Daoy (cell line): Measurements from ENCODE around the gene AGBL1. TPM values are rescaled to one million over a fixed set of nuclear protein-coding genes. Genes with fewer than 3 reads are reported as not detected.
"Not testable (repeated sequence)": the region's sequence is repeated elsewhere in the genome, so short reads cannot be mapped to it uniquely, and the experiment has no call there.

Experiments
- DNase-seq: peaks from one replicate; pipeline ENCODE4 v3.0.0-alpha.2; 2015; ENCODE audit warnings: low read depth
- total RNA-seq: library from RNA; depleted of rRNA; stranded (reverse); fragments of >200 nt; shearing (Covaris generic); gene quantifications from 2 replicates; pipeline ENCODE4 v1.2.3, GENCODE V29; 2014

AGBL1 gene
- total RNA-seq, 1 experiment from 2014 or later: not detected

GRCh38 chr15:86399041-86399954 is 319.6 kb downstream of the AGBL1 start:
- no peak for DNase-seq

- DNase-seq: no peak
Measured at GRCh38 chr15:86403221-86403620, 323.6 kb downstream of the AGBL1 start.

- DNase-seq: no peak
Measured at GRCh38 chr15:86403914-86404583, 324.4 kb downstream of the AGBL1 start.

GRCh38 chr15:86408261-86408660 is 328.6 kb downstream of the AGBL1 start:
- DNase-seq: no peak

- no peak for DNase-seq
Measured at GRCh38 chr15:86411916-86412315, 332.2 kb downstream of the AGBL1 start.

DNA sequence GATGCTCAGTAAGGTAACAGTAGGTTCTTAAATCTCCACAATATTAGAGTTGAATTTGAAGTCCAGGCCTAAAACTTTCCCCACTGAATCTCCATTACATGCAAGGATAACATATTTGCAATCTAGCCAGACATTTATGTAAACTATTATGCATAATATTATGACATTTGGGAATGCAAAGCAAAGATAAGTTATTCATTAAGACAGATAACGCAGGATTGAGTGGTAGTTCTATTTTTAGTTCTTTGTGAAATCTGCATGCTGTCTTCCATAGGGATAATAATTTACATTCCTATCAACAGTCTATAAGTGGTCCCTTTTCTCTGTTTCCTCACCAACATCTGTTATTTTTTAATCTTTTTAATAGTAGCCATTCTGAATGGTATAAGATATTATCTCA is 333.5 kb downstream of the AGBL1 start:
- no peak for DNase-seq

- no peak for DNase-seq
Measured at GRCh38 chr15:86425746-86426145, 346.1 kb downstream of the AGBL1 start.

DNA sequence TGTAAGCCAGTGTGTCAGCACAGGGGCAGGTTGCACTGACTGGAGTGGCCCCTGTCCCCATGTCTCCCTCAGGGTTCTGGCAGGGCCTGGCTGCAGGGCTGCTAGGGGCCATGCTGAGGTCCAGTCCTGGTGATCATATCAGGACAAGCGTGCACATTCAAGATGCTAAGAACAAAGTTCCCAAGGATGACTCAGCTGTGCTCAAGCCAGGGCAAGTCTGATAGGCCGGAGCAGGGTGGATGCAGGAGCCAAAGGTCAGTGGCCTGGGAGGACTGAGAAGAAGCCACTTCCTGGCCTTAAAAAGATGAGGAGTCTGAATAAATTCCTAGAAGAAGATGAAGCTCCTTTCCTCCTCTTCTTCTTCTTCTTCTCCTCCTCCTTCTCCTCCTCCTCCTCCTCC is 353.2 kb downstream of the AGBL1 start:
- no peak for DNase-seq

DNA sequence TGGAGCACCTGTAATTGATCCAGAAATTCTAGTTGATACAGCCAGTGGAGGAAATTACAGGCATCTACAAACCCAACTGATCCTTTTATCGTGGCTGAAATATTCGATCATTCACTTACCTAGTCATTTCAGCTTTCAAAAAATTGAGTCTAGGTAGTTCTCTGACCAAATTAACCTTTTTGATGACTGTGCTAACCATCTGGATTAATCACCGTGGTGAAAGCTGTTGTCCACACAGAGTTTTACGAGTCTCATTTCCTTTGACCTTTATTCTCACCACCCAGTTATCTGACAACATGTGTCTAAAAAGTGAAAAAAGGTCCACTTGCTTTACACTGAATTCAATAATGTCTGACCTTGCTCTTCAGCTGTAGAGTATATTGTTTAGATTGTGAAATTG is 354.3 kb downstream of the AGBL1 start:
- no peak for DNase-seq

GRCh38 chr15:86439614-86440013 is 359.9 kb downstream of the AGBL1 start:
- DNase-seq: no peak

DNA sequence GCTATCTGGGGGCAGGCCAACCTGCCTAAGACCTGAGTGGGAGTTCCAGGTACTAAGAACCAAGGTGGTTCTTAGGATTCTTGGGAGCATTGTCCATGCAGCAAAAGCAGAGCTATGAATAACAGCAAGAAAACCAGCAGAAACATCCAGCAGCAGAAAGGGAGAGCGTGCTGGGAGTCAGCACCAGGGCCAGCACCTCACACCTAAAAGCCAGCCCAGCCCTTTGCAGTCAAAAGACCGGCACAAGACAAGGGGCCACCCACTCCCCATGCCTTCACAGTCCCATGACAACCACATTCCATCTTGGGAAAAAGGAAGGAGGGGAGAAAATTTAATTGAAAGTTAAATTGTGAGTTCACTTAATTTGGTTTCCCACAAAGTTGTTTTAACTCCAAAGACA is 364.9 kb downstream of the AGBL1 start:
- DNase-seq: no peak

DNA sequence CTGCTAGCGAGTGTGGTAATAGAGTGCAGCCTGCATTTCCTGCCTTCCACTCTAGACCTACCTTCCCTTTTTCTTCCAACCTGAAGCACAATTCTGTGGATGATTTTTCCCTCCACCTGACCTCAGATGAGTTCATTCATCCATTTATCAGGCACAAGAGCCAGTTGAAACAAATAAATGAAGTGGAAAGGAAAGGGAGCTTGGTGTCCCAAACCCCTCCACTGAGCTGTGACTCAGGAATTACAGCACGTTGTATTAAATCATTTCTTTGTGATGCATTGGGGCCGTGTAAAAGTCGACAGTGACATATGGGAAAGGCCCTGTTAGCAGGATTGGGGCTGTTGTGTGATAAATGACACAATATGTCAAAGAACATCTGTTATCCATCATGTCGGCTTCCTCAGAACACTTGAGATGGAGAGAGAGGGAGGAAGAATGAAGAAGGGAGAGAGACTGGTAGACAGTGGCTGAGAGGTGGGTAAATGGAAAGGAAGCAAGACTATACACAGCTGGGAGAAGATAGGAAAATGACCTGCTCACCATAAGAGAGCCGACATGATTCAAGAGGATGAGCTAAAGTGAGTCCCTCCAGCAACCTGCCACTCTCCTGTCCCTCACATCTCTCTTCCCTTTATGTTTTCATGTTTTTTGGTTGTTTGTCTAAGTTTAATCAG is 366.0 kb downstream of the AGBL1 start:
- DNase-seq: no peak

DNA sequence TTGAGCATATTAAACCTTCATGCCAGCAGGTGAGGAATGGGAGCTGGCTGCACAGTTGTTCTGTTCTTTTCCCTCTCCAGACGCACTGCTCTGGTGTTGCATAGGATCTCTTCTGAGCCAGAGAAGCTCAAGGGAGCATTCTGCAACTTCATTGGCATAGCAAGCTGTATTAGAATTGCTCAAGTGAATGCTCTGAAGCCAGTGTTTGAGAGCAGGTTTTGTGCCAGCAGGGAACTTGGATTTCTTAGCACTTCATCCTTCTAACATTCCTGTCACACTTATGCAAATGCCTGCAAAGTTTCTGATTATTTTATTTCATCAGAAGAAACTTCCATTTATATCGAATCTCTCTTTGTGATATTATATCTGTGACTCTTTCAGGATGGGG is 366.6 kb downstream of the AGBL1 start:
- no peak for DNase-seq

DNA sequence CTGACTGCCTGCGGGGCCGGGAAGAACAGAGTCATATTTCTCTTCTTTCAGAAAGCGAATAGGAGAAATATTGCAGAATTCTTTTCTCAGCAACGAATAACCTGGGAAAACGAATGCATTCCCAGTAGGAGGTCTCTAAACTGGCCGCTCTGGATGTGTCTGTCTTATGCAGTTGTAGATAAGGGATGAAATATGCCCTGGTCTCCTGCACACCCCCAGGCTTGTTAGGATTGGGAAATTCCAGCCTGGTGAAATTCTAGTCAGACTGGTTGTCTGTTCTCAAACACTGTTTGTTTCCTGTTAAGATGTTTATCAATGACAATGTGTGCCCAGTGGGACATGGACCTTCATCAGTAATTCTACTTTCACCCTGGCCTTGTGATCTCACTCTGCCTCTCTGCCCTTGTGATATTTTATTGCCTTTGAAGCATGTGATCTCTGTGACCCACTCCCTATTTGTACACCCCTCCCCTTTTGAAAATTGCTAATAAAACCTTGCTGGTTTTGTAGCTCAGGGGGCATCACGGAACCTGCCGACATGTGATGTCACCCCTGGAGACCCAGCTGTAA is 385.9 kb downstream of the AGBL1 start:
- DNase-seq: not testable (repeated sequence)

- DNase-seq: no peak
Measured at GRCh38 chr15:86481720-86482119, 402.0 kb downstream of the AGBL1 start.

DNA sequence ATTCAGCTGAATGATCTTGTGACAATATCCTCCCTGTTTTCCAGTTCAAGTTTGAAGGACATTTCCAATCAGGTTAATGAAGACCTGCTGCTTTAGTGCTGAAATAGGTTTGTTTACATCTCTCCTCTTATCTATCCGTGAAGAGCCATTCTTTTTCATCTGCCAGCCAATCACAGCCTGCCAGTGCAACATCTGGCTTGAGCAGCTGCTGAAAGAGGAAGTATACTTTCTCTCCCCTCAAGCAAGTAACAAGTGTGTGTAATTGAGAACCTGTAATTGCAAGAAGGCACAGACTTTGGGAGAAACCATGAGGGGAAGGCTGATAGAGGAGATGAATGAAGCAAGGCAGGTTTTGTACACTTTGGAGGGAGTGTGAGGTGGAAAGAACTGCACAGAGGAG is 404.3 kb downstream of the AGBL1 start:
- DNase-seq: no peak

DNA sequence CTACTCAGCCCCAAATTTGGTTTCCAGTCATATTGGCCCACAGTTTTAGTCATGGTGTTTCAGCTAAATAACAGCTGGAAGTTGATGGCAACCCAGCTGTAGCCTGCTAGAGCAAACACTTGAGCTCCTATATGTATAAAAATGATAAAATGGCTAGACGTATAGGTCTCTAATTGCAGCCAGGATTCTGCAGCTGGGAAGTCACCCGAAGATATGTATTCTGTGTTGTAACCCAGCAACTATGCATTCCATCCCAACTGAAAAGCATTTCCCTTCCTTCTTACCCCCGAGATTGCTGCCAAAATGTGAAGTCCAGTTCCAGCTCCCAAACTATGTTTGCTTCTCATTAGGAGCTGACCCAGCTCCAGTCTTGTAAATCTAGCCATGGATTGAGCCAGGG is 408.4 kb downstream of the AGBL1 start:
- DNase-seq: no peak

DNA sequence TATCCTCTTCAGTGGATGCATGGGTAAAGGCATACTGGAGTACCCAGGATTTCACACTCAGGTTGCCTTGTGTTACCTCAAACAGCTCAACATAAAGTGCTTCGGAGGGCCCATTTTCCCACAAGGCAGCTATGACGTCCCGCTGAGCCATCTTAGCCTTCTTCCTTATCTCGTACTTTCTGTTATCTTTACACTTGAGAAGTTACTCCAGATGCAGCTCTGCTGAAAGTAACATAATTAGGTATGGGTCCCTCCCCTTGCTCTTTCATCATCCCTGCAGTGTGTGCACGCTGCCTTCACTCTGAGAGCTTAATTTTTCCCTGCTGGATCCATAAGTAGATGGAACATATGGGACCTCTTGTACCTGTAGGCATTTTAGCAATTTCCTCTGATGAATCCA is 410.3 kb downstream of the AGBL1 start:
- DNase-seq: no peak

- no peak for DNase-seq
Measured at GRCh38 chr15:86491118-86491517, 411.4 kb downstream of the AGBL1 start.

DNA sequence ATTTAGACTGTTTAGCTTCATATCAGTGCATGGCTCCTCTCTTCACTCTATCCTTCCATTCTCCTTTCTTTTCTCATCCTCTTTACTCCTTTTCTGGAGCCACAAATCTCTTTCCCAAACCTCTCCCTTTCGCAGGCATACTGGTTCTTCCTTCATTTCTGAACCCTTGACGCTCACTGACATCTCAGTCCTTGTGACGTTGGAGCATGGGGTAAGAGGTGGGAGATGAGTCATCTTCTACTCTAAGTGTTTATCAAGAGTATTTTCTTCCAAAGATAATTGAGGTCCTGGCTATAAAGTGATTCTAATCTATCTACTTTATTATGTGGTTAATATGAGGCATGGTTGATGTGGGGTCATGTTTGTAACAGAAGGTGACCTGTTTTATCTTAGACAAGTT is 414.2 kb downstream of the AGBL1 start:
- DNase-seq: no peak

GRCh38 chr15:86494475-86494874 is 414.8 kb downstream of the AGBL1 start:
- no peak for DNase-seq

- DNase-seq: no peak
Measured at GRCh38 chr15:86502301-86502700, 422.6 kb downstream of the AGBL1 start.
